ENCODE measurements around the gene MLXIP. TPM values are rescaled to one million over a fixed set of nuclear protein-coding genes. Genes with fewer than 3 reads are reported as not detected.

Gene MLXIP
- total and polyA plus RNA-seq, 2 donors, result 37.8 to 67.9 TPM

GRCh38 chr12:122182887-122183587, 104.5 kb downstream of the MLXIP start, which contains the start of gene LRRC43:
TSS of gene LRRC43 (plus strand) at chr12:122183123. CDS start at chr12:122183145, 22 bp downstream.
- peak within 1 kb of the TSS; percentile 48 for H3K4me3 ChIP-seq (ENCODE audit: low read depth, low read length)
- 2% methylated on average over 63 of the region's 63 CpGs for WGBS
- H3K4me1 ChIP-seq (ENCODE audit: insufficient read depth), result no peaks in the 10 kb centered on the region
- no peak for DNase-seq (ENCODE audit: extremely low spot score)
- no peak within 1 kb of the TSS for H3K27ac ChIP-seq (ENCODE audit: low read depth)
- no peaks in the 10 kb centered on the region for H3K36me3 ChIP-seq (ENCODE audit: insufficient read depth)

GRCh38 chr12:122183588-122183940, 105.0 kb downstream of the MLXIP start:
- H3K4me3 ChIP-seq (ENCODE audit: low read depth, low read length), result peak overlapping the region; percentile 48
- DNase-seq (ENCODE audit: extremely low spot score), result no peak
- no peak overlapping the region for H3K27ac ChIP-seq (ENCODE audit: low read depth)
- H3K4me1 ChIP-seq (ENCODE audit: insufficient read depth), result no peaks in the 10 kb centered on the region
- no peaks in the 10 kb centered on the region for H3K36me3 ChIP-seq (ENCODE audit: insufficient read depth)
- WGBS, result 80% methylated on average over 10 of the region's 10 CpGs

- H3K36me3 ChIP-seq (ENCODE audit: insufficient read depth), result no peaks in the 10 kb centered on the region
- 85% methylated on average over 18 of the region's 18 CpGs for WGBS
- no peak overlapping the region for H3K4me3 ChIP-seq (ENCODE audit: low read depth, low read length)
- DNase-seq (ENCODE audit: extremely low spot score), result no peak
- no peak overlapping the region for H3K27ac ChIP-seq (ENCODE audit: low read depth)
- H3K4me1 ChIP-seq (ENCODE audit: insufficient read depth), result no peaks in the 10 kb centered on the region
Measured at GRCh38 chr12:122184517-122184916, 106.0 kb downstream of the MLXIP start.

GRCh38 chr12:122185079-122185478, 106.5 kb downstream of the MLXIP start:
- WGBS, result 95% methylated on average over 7 of the region's 7 CpGs
- DNase-seq (ENCODE audit: extremely low spot score), result no peak

GRCh38 chr12:122185494-122186082, 107.0 kb downstream of the MLXIP start:
- Histone ChIP-seq H3K4me3 (ENCODE audit: low read depth, low read length) (no peak overlapping the region), H3K27ac (ENCODE audit: low read depth) (no peak overlapping the region), H3K36me3 (ENCODE audit: insufficient read depth) (no peaks in the 10 kb centered on the region), H3K4me1 (ENCODE audit: insufficient read depth) (no peaks in the 10 kb centered on the region)
- 91% methylated on average over 10 of the region's 10 CpGs for WGBS
- no peak for DNase-seq (ENCODE audit: extremely low spot score)

More at GRCh38 chr12:122185079-122185478, 106.5 kb downstream of the MLXIP start:
- Histone ChIP-seq H3K27ac (ENCODE audit: low read depth) (no peak overlapping the region), H3K36me3 (ENCODE audit: insufficient read depth) (no peaks in the 10 kb centered on the region), H3K4me3 (ENCODE audit: low read depth, low read length) (no peak overlapping the region), H3K4me1 (ENCODE audit: insufficient read depth) (no peaks in the 10 kb centered on the region)

GRCh38 chr12:122187466-122187865, 108.9 kb downstream of the MLXIP start:
- Histone ChIP-seq H3K36me3 (ENCODE audit: insufficient read depth) (no peaks in the 10 kb centered on the region), H3K27ac (ENCODE audit: low read depth) (no peak overlapping the region), H3K4me1 (ENCODE audit: insufficient read depth) (no peaks in the 10 kb centered on the region), H3K4me3 (ENCODE audit: low read depth, low read length) (no peak overlapping the region)
- WGBS, result 55% methylated on average over 12 of the region's 12 CpGs
- DNase-seq (ENCODE audit: extremely low spot score), result no peak

- WGBS, result 90% methylated on average over 34 of the region's 34 CpGs
- no peaks in the 10 kb centered on the region for H3K36me3 ChIP-seq (ENCODE audit: insufficient read depth)
- no peak for DNase-seq (ENCODE audit: extremely low spot score)
- no peaks in the 10 kb centered on the region for H3K4me1 ChIP-seq (ENCODE audit: insufficient read depth)
- H3K27ac ChIP-seq (ENCODE audit: low read depth), result no peak overlapping the region
- H3K4me3 ChIP-seq (ENCODE audit: low read depth, low read length), result no peak overlapping the region
Measured at GRCh38 chr12:122189626-122190475, 111.3 kb downstream of the MLXIP start.

GRCh38 chr12:122190842-122191668, 112.5 kb downstream of the MLXIP start:
- Histone ChIP-seq H3K36me3 (ENCODE audit: insufficient read depth) (no peaks in the 10 kb centered on the region), H3K4me3 (ENCODE audit: low read depth, low read length) (no peak overlapping the region), H3K27ac (ENCODE audit: low read depth) (no peak overlapping the region), H3K4me1 (ENCODE audit: insufficient read depth) (no peaks in the 10 kb centered on the region)
- DNase-seq (ENCODE audit: extremely low spot score), result no peak
- 67% methylated on average over 18 of the region's 18 CpGs for WGBS

- WGBS, result 77% methylated on average over 11 of the region's 11 CpGs
- DNase-seq (ENCODE audit: extremely low spot score), result no peak
- no peaks in the 10 kb centered on the region for H3K4me1 ChIP-seq (ENCODE audit: insufficient read depth)
- H3K27ac ChIP-seq (ENCODE audit: low read depth), result no peak overlapping the region
- no peaks in the 10 kb centered on the region for H3K36me3 ChIP-seq (ENCODE audit: insufficient read depth)
- no peak overlapping the region for H3K4me3 ChIP-seq (ENCODE audit: low read depth, low read length)
Measured at GRCh38 chr12:122192441-122192840, 113.9 kb downstream of the MLXIP start.

GRCh38 chr12:122194804-122195203, 116.2 kb downstream of the MLXIP start:
- no peak for DNase-seq (ENCODE audit: extremely low spot score)
- no peaks in the 10 kb centered on the region for H3K36me3 ChIP-seq (ENCODE audit: insufficient read depth)
- WGBS, result 74% methylated on average over 1 of the region's 1 CpG
- H3K27ac ChIP-seq (ENCODE audit: low read depth), result no peak overlapping the region
- no peak overlapping the region for H3K4me3 ChIP-seq (ENCODE audit: low read depth, low read length)
- H3K4me1 ChIP-seq (ENCODE audit: insufficient read depth), result no peaks in the 10 kb centered on the region

GRCh38 chr12:122195405-122195804, 116.8 kb downstream of the MLXIP start:
- H3K4me1 ChIP-seq (ENCODE audit: insufficient read depth), result no peaks in the 10 kb centered on the region
- no peak for DNase-seq (ENCODE audit: extremely low spot score)
- H3K4me3 ChIP-seq (ENCODE audit: low read depth, low read length), result no peak overlapping the region
- H3K27ac ChIP-seq (ENCODE audit: low read depth), result no peak overlapping the region
- WGBS, result 90% methylated on average over 4 of the region's 4 CpGs
- H3K36me3 ChIP-seq (ENCODE audit: insufficient read depth), result no peaks in the 10 kb centered on the region
